ENCODE data around the gene RFTN1. TPM values are rescaled to one million over a fixed set of nuclear protein-coding genes. Genes with fewer than 3 reads are reported as not detected.

RFTN1 gene
- total and polyA plus RNA-seq, 10 of the 15 experiments (the other 5 are each of a cell fraction or from before 2014, with no cell fraction given) = 20.6 to 213 (median 147) TPM

- TF ChIP-seq SKIL (IDR thresholded peaks at IDR 0.05; ENCODE audit: low read depth, poor library complexity, severe bottlenecking) = peak; percentile 40
- TF ChIP-seq JUND (IDR thresholded peaks at IDR 0.05; ENCODE audit: low read depth, low read length) = no peak
- no peak for TF ChIP-seq CHD1 (IDR thresholded peaks at IDR 0.05; ENCODE audit: low read depth, low read length)
- peak; percentile 84 for TF ChIP-seq MTA2 (IDR thresholded peaks at IDR 0.05; ENCODE audit: low read depth)
These were observed 7.7 kb upstream of the RFTN1 start (continued) for GRCh38 chr3:16520970-16521881.

GRCh38 chr3:16520241-16520969 is 6.9 kb upstream of the RFTN1 start:
- H3K9ac ChIP-seq (ENCODE audit: control insufficient read depth, insufficient read depth, low read length) = peak overlapping the region; percentile 70
- H3K4me1 ChIP-seq (ENCODE audit: control insufficient read depth, insufficient read depth, low read length) = peaks cover 64% of the 10 kb centered on the region
- peak; percentile 3 for ATAC-seq
- no TSS peak for BruUV-seq (replicated peaks)
- RAD21 ChIA-PET (ENCODE audit: unreplicated experiment) = interaction anchor here (1.3 to 3.1 kb wide), 10 partner anchors 10 to 256 kb away, joined by 3 to 38 read pairs (median 6); partner anchors contain the start of genes DPH3 and OXNAD1
- SMC1A ChIA-PET (ENCODE audit: uncharacterized antibody, unreplicated experiment) = interaction anchor here (1.1 to 3.1 kb wide), 8 partner anchors 9 to 230 kb away, joined by 3 to 19 read pairs (median 7); no protein-coding TSS in a partner anchor
- no peak for DNase-seq (ENCODE audit: low read depth, low spot score)
- POLR2A ChIA-PET = interaction anchor here (0.5 to 3.1 kb wide), 6 partner anchors 10 to 239 kb away, joined by 3 to 32 read pairs (median 4); no protein-coding TSS in a partner anchor
- CTCF ChIA-PET = interaction anchor here (1.2 to 1.5 kb wide), 4 partner anchors 9 to 230 kb away, joined by 3 to 6 read pairs (median 4); no protein-coding TSS in a partner anchor
- no peaks in the 10 kb centered on the region for H3K36me3 ChIP-seq (ENCODE audit: control insufficient read depth in 2 of 2, insufficient read depth in 2 of 2, low read length in 1 of 2)
- no peak overlapping the region; the same call in 1 of the 2 replicates for H2AFZ ChIP-seq (ENCODE audit: control insufficient read depth, low read depth, low read length)
- WGBS (ENCODE audit: insufficient coverage, insufficient replicate concordance, low lambda C conversion rate, missing lambda C conversion rate) = 35% methylated on average over 6 of the region's 6 CpGs
- no peak for FAIRE-seq
- H4K20me1 ChIP-seq (ENCODE audit: control insufficient read depth, insufficient read depth) = no peaks in the 10 kb centered on the region
- H3K27me3 ChIP-seq (replicated peaks in 1 of 2; ENCODE audit: control insufficient read depth in 2 of 2, insufficient read depth in 2 of 2, low read length in 1 of 2) = no peaks in the 10 kb centered on the region
- peak overlapping the region; percentile 94 for H3K27ac ChIP-seq (ENCODE audit: control insufficient read depth, insufficient read depth)
- in situ Hi-C loops (cut with MboI) = loop anchor here (25.0 kb wide), 1 partner anchor 1158 kb away; no protein-coding TSS in a partner anchor
- peaks cover 19% of the 10 kb centered on the region for H3K79me2 ChIP-seq (ENCODE audit: control insufficient read depth, insufficient read depth, low read length)
- peak overlapping the region; percentile 68; the same call in 1 of the 2 replicates for H3K4me2 ChIP-seq (ENCODE audit: control insufficient read depth, insufficient read depth)
- intact Hi-C loops (cut with micrococcal nuclease; ENCODE audit: unreplicated experiment) = no loop called here
- no peak overlapping the region for H3K4me3 ChIP-seq
- peaks cover 44% of the 10 kb centered on the region for H3K9me3 ChIP-seq (replicated peaks; ENCODE audit: control insufficient read depth, insufficient read depth, low read length)
- TF ChIP-seq ZSCAN29 (IDR thresholded peaks at IDR 0.05) (no peak), SMARCA5 (IDR thresholded peaks at IDR 0.05) (peak; percentile 86; the same call in 1 of the 2 replicates), POLR2AphosphoS5 (IDR thresholded peaks at IDR 0.05; ENCODE audit: low read length) (peak; percentile 82), PML (IDR thresholded peaks at IDR 0.05; ENCODE audit: low read length) (no peak), IRF5 (IDR thresholded peaks at IDR 0.05; ENCODE audit: borderline replicate concordance) (no peak), ZNF384 (IDR thresholded peaks at IDR 0.05; ENCODE audit: borderline replicate concordance, low read depth, low read length) (peak; percentile 71), BACH1 (IDR thresholded peaks at IDR 0.05; ENCODE audit: borderline replicate concordance) (0 out of 2 replicates have a peak, but pooled peaks have one; percentile 36), MYC (IDR thresholded peaks at IDR 0.05; ENCODE audit: insufficient read depth, insufficient read length, insufficient replicate concordance, low read length, severe bottlenecking) (no peak), SKIL (IDR thresholded peaks at IDR 0.05; ENCODE audit: low read depth, poor library complexity, severe bottlenecking) (no peak)
